OCI-LY1 (cell line): ENCODE data around the gene FOSB.
A peak's percentile ranks its signal among the peaks of the same experiment; 100 is the strongest.

Experiments
- H2AFZ ChIP-seq: fragments of 200-600 bp; sonication (generic), shearing (Covaris generic); 2 replicates; pipeline ENCODE4 v1.6.0; 2014; ENCODE audit warnings: antibody characterized with exemption, mild to moderate bottlenecking, low read length
- H3F3A ChIP-seq: fragments of 200-600 bp; sonication (generic), shearing (Covaris generic); 2 replicates; pipeline ENCODE4 v1.6.0; 2014; ENCODE audit warnings: mild to moderate bottlenecking, antibody characterized with exemption, low read length, moderate library complexity; ENCODE audit not compliant: insufficient read depth
- H3K27ac ChIP-seq: fragments of 200-600 bp; sonication (generic); 2 replicates; pipeline ENCODE4 v1.5.1; 2014; ENCODE audit warnings: low read length, mixed run types, mild to moderate bottlenecking, low read depth; ENCODE audit not compliant: poor library complexity, severe bottlenecking
- H3K27me3 ChIP-seq: fragments of 200-600 bp; sonication (generic); 2 replicates; pipeline ENCODE4 v1.6.0; 2014; ENCODE audit warnings: antibody characterized with exemption, mild to moderate bottlenecking, low read length, moderate library complexity; ENCODE audit not compliant: insufficient read depth
- H3K36me3 ChIP-seq: fragments of 200-600 bp; sonication (generic); 2 replicates; pipeline ENCODE4 v1.6.1; 2014; ENCODE audit warnings: mild to moderate bottlenecking, antibody characterized with exemption, low read length, moderate library complexity, mixed read lengths; ENCODE audit not compliant: insufficient read depth
- H3K4me1 ChIP-seq: fragments of 200-600 bp; sonication (generic); 2 replicates; pipeline ENCODE4 v1.5.1; 2014; ENCODE audit warnings: mild to moderate bottlenecking, low read length, moderate library complexity; ENCODE audit not compliant: insufficient read depth, severe bottlenecking
- H3K4me2 ChIP-seq: fragments of 200-600 bp; sonication (generic), shearing (Covaris generic); 2 replicates; pipeline ENCODE4 v1.6.1; 2014; ENCODE audit warnings: low read length
- H3K4me3 ChIP-seq: fragments of 200-600 bp; sonication (generic); 2 replicates; pipeline ENCODE4 v1.5.1; 2014; ENCODE audit warnings: low read length, low read depth, mild to moderate bottlenecking, mixed read lengths; ENCODE audit not compliant: poor library complexity, severe bottlenecking
- H3K79me2 ChIP-seq: fragments of 200-600 bp; shearing (Covaris generic); 2 replicates; pipeline ENCODE4 v1.6.1; 2016; ENCODE audit warnings: mixed run types, low read length, mixed read lengths; ENCODE audit not compliant: insufficient read depth
- H3K9ac ChIP-seq: fragments of 200-600 bp; sonication (generic), shearing (Covaris generic); 2 replicates; pipeline ENCODE4 v1.6.1; 2014; ENCODE audit warnings: mild to moderate bottlenecking, low read length, mixed read lengths
- H3K9me2 ChIP-seq: fragments of 200-600 bp; sonication (generic), shearing (Covaris generic); 2 replicates; pipeline ENCODE4 v1.6.1; 2014; ENCODE audit warnings: low read depth, mild to moderate bottlenecking, low read length, mixed read lengths
- H3K9me3 ChIP-seq: fragments of 200-600 bp; shearing (Covaris generic); 2 replicates; pipeline ENCODE4 v1.6.1; 2014; ENCODE audit warnings: low read length, mixed read lengths
- H4K20me1 ChIP-seq: fragments of 200-600 bp; sonication (generic), shearing (Covaris generic); 2 replicates; pipeline ENCODE4 v1.6.0; 2016; ENCODE audit warnings: mild to moderate bottlenecking, low read length; ENCODE audit not compliant: insufficient read depth
- EZH2 ChIP-seq: fragments of 200-600 bp; sonication (generic), shearing (Covaris generic); IDR thresholded peaks from 2 replicates; pipeline ENCODE4 v1.8.0; 2017; ENCODE audit warnings: borderline replicate concordance, mixed run types, mild to moderate bottlenecking, antibody characterized with exemption, low read length, moderate library complexity, mixed read lengths
- TF ChIP-seq, protein P1 (sequence below): fragments of 200-600 bp; sonication (generic), shearing (Covaris generic); IDR thresholded peaks from 2 replicates; pipeline ENCODE4 v1.5.1; 2017; ENCODE audit warnings: mild to moderate bottlenecking, antibody characterized with exemption, low read length, moderate library complexity, mixed read lengths

Gene FOSB

GRCh38 chr19:45451131-45451849 is 16.5 kb upstream of the FOSB start:
- peak overlapping the region; percentile 92 for H3K4me2 ChIP-seq

GRCh38 chr19:45451850-45452387 is 15.9 kb upstream of the FOSB start:
- H2AFZ ChIP-seq, result no peak overlapping the region
- TF ChIP-seq, protein P1, sequence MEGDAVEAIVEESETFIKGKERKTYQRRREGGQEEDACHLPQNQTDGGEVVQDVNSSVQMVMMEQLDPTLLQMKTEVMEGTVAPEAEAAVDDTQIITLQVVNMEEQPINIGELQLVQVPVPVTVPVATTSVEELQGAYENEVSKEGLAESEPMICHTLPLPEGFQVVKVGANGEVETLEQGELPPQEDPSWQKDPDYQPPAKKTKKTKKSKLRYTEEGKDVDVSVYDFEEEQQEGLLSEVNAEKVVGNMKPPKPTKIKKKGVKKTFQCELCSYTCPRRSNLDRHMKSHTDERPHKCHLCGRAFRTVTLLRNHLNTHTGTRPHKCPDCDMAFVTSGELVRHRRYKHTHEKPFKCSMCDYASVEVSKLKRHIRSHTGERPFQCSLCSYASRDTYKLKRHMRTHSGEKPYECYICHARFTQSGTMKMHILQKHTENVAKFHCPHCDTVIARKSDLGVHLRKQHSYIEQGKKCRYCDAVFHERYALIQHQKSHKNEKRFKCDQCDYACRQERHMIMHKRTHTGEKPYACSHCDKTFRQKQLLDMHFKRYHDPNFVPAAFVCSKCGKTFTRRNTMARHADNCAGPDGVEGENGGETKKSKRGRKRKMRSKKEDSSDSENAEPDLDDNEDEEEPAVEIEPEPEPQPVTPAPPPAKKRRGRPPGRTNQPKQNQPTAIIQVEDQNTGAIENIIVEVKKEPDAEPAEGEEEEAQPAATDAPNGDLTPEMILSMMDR, result no peak
- no peak for TF ChIP-seq EZH2

More at GRCh38 chr19:45451131-45451849, 16.5 kb upstream of the FOSB start:
- Histone ChIP-seq H3K9me2 (no peaks in the 10 kb centered on the region), H3F3A (no peaks in the 10 kb centered on the region; the same call in 1 of the 2 replicates), H3K36me3 (no peaks in the 10 kb centered on the region), H3K9me3 (no peaks in the 10 kb centered on the region), H2AFZ (peak overlapping the region; percentile 52; the same call in 1 of the 2 replicates), H3K9ac (peak overlapping the region; percentile 57), H3K4me3 (peak overlapping the region; percentile 65), H3K27ac (no peak overlapping the region), H3K27me3 (0 out of 2 replicates have a peak, but pooled peaks cover under 1% of the 10 kb centered on the region), H3K4me1 (peaks cover 33% of the 10 kb centered on the region), H4K20me1 (no peaks in the 10 kb centered on the region), H3K79me2 (no peaks in the 10 kb centered on the region)
- TF ChIP-seq EZH2, result no peak
- TF ChIP-seq, protein P1, result no peak

DNA sequence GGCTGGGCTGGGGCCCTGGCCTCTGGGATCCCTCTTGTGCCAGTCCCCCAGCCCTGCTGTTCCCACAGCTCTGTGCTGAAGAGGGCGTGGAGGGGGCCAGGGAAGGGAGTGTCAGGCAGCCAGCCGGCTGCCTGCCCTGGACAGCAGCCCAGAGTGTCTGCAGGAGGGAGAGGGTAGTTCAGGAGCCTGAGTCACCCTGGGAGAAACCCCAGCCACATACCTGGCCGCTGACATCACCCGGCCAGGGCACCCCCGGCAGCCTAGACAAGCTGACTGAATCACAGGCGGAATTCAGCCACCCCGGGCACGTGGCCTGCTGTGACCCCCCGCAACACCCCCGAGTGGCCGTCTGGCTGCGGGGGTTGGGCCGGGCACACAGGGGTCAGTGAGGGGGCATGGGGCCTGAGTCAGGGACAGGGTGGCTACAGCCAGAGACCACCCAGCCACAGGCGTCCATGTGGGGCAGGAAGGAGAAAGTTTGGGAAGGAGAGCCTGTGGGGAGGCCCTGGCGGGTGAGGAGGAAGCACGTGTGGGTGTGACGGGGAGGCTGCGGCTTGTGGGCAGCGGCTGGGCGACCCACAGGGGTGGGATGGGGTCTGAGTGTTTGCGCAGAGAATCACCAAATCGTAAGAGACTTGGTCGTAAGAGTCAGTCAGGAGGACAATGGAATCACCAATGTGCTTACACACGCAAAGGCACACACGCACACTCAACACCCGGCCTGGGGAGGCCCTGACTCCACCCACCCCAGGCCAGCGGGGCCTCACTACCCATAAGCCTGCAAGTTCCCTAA is 11.9 kb upstream of the FOSB start:
- no peak overlapping the region for H3K4me3 ChIP-seq
- H3K27me3 ChIP-seq, result 0 out of 2 replicates have a peak, but pooled peaks cover 3% of the 10 kb centered on the region

More at GRCh38 chr19:45451850-45452387, 15.9 kb upstream of the FOSB start:
- Histone ChIP-seq H3K36me3 (no peaks in the 10 kb centered on the region), H4K20me1 (no peaks in the 10 kb centered on the region), H3K4me2 (peak overlapping the region; percentile 92), H3K4me1 (peaks cover 35% of the 10 kb centered on the region), H3F3A (no peaks in the 10 kb centered on the region; the same call in 1 of the 2 replicates), H3K9me2 (no peaks in the 10 kb centered on the region), H3K9ac (no peak overlapping the region), H3K27ac (no peak overlapping the region), H3K27me3 (0 out of 2 replicates have a peak, but pooled peaks cover 3% of the 10 kb centered on the region), H3K79me2 (no peaks in the 10 kb centered on the region), H3K9me3 (no peaks in the 10 kb centered on the region), H3K4me3 (no peak overlapping the region)

More for the DNA sequence above, 11.9 kb upstream of the FOSB start:
- no peak for TF ChIP-seq EZH2
- TF ChIP-seq, protein P1, result no peak
- Histone ChIP-seq H4K20me1 (no peaks in the 10 kb centered on the region), H3K27ac (no peak overlapping the region), H3K4me2 (no peak overlapping the region), H3K9ac (no peak overlapping the region), H3F3A (no peaks in the 10 kb centered on the region; the same call in 1 of the 2 replicates), H2AFZ (no peak overlapping the region), H3K36me3 (no peaks in the 10 kb centered on the region), H3K9me3 (no peaks in the 10 kb centered on the region), H3K9me2 (no peaks in the 10 kb centered on the region), H3K79me2 (no peaks in the 10 kb centered on the region), H3K4me1 (peaks cover 20% of the 10 kb centered on the region)
